ENCODE data around the gene CBR3. TPM values are rescaled to one million over a fixed set of nuclear protein-coding genes. Genes with fewer than 3 reads are reported as not detected.

CBR3 gene
- total and polyA plus RNA-seq, 2 of the 4 experiments (the other 2 are of a cell fraction) = 13.4 to 15.4 TPM

GRCh38 chr21:36109868-36110267 lies 25.0 kb upstream of the CBR3 start:
- H3K27ac ChIP-seq (ENCODE audit: insufficient read depth, low read length) = no peak overlapping the region
- H3K56ac ChIP-seq (ENCODE audit: extremely low read depth, insufficient read depth, low read length) = no peak overlapping the region
- H3K9me3 ChIP-seq (ENCODE audit: control insufficient read depth, insufficient read depth, low read length) = no peaks in the 10 kb centered on the region; the same call in 1 of the 2 replicates
- ATAC-seq (ENCODE audit: low read depth) (no peak), DNase-seq (no peak)
- H3K27me3 ChIP-seq (ENCODE audit: control insufficient read depth, insufficient read depth, low read length) = peaks cover 24% of the 10 kb centered on the region
- H2AFZ ChIP-seq (replicated peaks; ENCODE audit: low read length, poor library complexity) = no peak overlapping the region
- POLR2A ChIA-PET (ENCODE audit: unreplicated experiment) = no interaction called here
- no peak overlapping the region for H2AK5ac ChIP-seq (ENCODE audit: low read depth, low read length)
- no peak overlapping the region for H3K23ac ChIP-seq (ENCODE audit: low read depth, low read length)
- H3K9ac ChIP-seq (ENCODE audit: low read depth, low read length) = no peak overlapping the region
- no peak overlapping the region for H2AK9ac ChIP-seq (replicated peaks; ENCODE audit: low read depth, low read length, poor library complexity)
- no peak overlapping the region for H2BK20ac ChIP-seq (ENCODE audit: low read depth, low read length)
- BruUV-seq (replicated peaks) = no TSS peak
- no peaks in the 10 kb centered on the region for H3K79me1 ChIP-seq (ENCODE audit: low read depth in 1 of 2, low read length in 2 of 2)
- no peak overlapping the region for H3K18ac ChIP-seq (ENCODE audit: low read depth, low read length)
- H3K36me3 ChIP-seq (ENCODE audit: control insufficient read depth, insufficient read depth, low read length) = no peaks in the 10 kb centered on the region
- H3K14ac ChIP-seq (replicated peaks; ENCODE audit: low read depth, low read length) = no peak overlapping the region
- H4K20me1 ChIP-seq (ENCODE audit: insufficient read depth, low read length) = no peaks in the 10 kb centered on the region
- in situ Hi-C loops (cut with MboI; ENCODE audit: low sequenced_read_pairs) = no loop called here
- no peak overlapping the region for H2BK15ac ChIP-seq (ENCODE audit: low read depth, low read length)
- CTCF ChIA-PET = interaction anchor here (1.0 kb wide), 1 partner anchor 23 kb away, joined by 3 read pairs; no protein-coding TSS in a partner anchor
- H4K5ac ChIP-seq (ENCODE audit: low read depth, low read length) = no peak overlapping the region
- H3K4me3 ChIP-seq (ENCODE audit: insufficient read depth, low read depth, low read length) = no peak overlapping the region
- no peak overlapping the region for H3K4ac ChIP-seq (ENCODE audit: low read depth, low read length)
- no peaks in the 10 kb centered on the region for H3K9me1 ChIP-seq (ENCODE audit: insufficient read depth, low read length)
- H3K4me2 ChIP-seq (ENCODE audit: low read depth, low read length) = no peak overlapping the region
- H3K4me1 ChIP-seq (ENCODE audit: control insufficient read depth, insufficient read depth, low read length) = 0 out of 2 replicates have a peak, but pooled peaks cover 2% of the 10 kb centered on the region
- H4K8ac ChIP-seq (ENCODE audit: low read depth in 2 of 2, low read length in 2 of 2) = no peak overlapping the region
- intact Hi-C loops (cut with micrococcal nuclease) = loop anchor here (5.0 to 10.0 kb wide), 2 partner anchors 165 to 268 kb away; no protein-coding TSS in a partner anchor
- TF ChIP-seq BHLHE40 (IDR thresholded peaks at IDR 0.05; ENCODE audit: low read depth, low read length) = no peak
- TF ChIP-seq RCOR1 (IDR thresholded peaks at IDR 0.05; ENCODE audit: insufficient replicate concordance, low read length) = no peak
- no peak for TF ChIP-seq USF2 (IDR thresholded peaks at IDR 0.05; ENCODE audit: low read depth, low read length)
- no peak for TF ChIP-seq MAFK (IDR thresholded peaks at IDR 0.05; ENCODE audit: low read depth, low read length)
- no peak for TF ChIP-seq RFX5 (IDR thresholded peaks at IDR 0.05; ENCODE audit: low read depth, low read length)
- TF ChIP-seq POLR2A (IDR thresholded peaks at IDR 0.05; ENCODE audit: low read depth, low read length) = no peak
- no peak for TF ChIP-seq RAD21 (IDR thresholded peaks at IDR 0.05; ENCODE audit: low read length)
- TF ChIP-seq ELK1 (IDR thresholded peaks at IDR 0.05; ENCODE audit: borderline replicate concordance, low read depth, low read length) = no peak
- TF ChIP-seq CEBPB (IDR thresholded peaks at IDR 0.05; ENCODE audit: low read depth, low read length) = no peak
- dilution Hi-C loops (cut with HindIII; ENCODE audit: low sequenced_read_pairs, unreplicated experiment) = no loop called here
- H2BK5ac ChIP-seq (ENCODE audit: low read depth, low read length, poor library complexity, severe bottlenecking) = no peak overlapping the region
- 100% methylated on average over 1 of the region's 10 CpGs; no CpG with 5 or more reads in 1 of the 2 experiments for WGBS, 2 experiments (ENCODE audit: extremely low coverage in 2 of 2, insufficient read length in 1 of 2)
- H4K91ac ChIP-seq (ENCODE audit: insufficient read depth, low read depth, low read length) = no peak overlapping the region
- no peak overlapping the region for H2BK120ac ChIP-seq (ENCODE audit: low read depth, low read length)
